GM19193 (cell line): Measurements from ENCODE around the gene ASB15.

ENCODE experiments used
- POLR2A ChIP-seq: IDR thresholded peaks from 4 replicates; pipeline ENCODE4 v1.6.1; 2011; ENCODE audit not compliant: insufficient read depth, insufficient read length; ENCODE audit errors: extremely low read depth

Gene ASB15

GRCh38 chr7:123687161-123687560 lies 85.5 kb downstream of the ASB15 start:
- TF ChIP-seq POLR2A = no peak

DNA sequence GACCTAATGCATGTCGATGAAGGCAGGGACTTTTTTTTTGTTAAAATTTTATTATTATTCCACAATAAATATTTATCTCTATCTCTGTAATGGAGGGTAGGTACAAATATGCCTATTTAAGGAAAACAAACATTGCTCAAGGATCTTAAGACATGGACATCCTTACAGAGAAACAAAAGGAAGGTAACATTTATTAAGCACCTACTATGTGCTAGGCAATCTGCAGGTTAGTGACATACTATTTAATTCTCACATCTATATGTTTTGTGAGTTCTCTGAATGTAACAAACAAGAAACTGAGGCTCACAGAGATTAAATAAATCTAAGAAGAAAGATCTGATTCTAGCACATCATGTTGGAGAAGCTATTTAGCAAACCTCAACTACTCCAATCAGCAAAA lies 86.1 kb downstream of the ASB15 start:
- no peak for TF ChIP-seq POLR2A
